ENCODE data around the gene RORB.

Gene RORB

DNA sequence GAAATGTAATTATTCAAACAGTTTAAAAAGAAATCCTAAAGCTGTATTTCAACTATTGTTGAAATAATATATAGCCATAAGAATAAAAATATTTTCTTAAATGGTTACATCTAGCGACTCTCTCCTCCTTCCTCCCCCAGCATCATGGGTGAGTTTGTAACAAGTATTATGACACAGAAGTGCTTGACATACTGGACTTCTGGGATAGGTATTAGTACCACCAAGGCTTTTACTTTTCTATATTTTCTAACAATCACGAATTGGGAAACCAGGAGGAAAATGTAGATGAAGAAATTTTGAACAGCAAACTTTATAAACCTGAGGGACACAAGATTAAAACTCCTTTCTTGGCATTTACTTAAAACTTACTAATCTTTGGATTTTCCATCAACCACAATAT is 4.4 kb downstream of the RORB start:
- H3K36me3 ChIP-seq: no peaks in the 10 kb centered on the region
- TF ChIP-seq, protein P1, sequence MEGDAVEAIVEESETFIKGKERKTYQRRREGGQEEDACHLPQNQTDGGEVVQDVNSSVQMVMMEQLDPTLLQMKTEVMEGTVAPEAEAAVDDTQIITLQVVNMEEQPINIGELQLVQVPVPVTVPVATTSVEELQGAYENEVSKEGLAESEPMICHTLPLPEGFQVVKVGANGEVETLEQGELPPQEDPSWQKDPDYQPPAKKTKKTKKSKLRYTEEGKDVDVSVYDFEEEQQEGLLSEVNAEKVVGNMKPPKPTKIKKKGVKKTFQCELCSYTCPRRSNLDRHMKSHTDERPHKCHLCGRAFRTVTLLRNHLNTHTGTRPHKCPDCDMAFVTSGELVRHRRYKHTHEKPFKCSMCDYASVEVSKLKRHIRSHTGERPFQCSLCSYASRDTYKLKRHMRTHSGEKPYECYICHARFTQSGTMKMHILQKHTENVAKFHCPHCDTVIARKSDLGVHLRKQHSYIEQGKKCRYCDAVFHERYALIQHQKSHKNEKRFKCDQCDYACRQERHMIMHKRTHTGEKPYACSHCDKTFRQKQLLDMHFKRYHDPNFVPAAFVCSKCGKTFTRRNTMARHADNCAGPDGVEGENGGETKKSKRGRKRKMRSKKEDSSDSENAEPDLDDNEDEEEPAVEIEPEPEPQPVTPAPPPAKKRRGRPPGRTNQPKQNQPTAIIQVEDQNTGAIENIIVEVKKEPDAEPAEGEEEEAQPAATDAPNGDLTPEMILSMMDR (IDR thresholded peaks at IDR 0.05): no peak
- no peak overlapping the region for H3K27ac ChIP-seq
- H3K9me3 ChIP-seq: no peaks in the 10 kb centered on the region
- H3K27me3 ChIP-seq: peaks cover 94% of the 10 kb centered on the region
- peaks cover 11 to 27% of the 10 kb centered on the region in 2 experiments for H3K4me1 ChIP-seq (ENCODE audit: control insufficient read depth in 1 of 2, insufficient read depth in 1 of 2, low read depth in 1 of 2, low read length in 1 of 2)
- H3K4me3 ChIP-seq (ENCODE audit: low read depth in 1 of 2, low read length in 1 of 2): no peak overlapping the region

DNA sequence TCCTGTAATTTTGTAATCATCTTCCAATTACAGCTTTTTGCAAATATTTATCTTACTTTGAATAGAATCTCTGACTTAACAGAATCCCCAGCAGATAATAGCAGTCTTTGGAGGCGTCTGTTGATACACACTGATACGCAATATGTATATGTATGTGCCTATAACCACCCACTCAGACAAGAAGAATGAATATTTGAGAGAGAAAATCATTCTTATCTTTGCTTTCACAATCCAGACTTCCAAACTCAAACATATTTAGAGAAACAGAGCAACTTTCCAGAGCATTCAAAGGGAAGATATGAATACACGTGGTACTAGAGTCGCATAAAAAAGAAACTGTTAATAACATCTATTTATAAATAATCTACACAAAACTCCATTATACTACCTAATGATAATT is 6.1 kb downstream of the RORB start:
- peaks cover 93% of the 10 kb centered on the region for H3K27me3 ChIP-seq
- peaks cover 5 to 16% of the 10 kb centered on the region in 2 experiments for H3K4me1 ChIP-seq (ENCODE audit: control insufficient read depth in 1 of 2, insufficient read depth in 1 of 2, low read depth in 1 of 2, low read length in 1 of 2)
- no peaks in the 10 kb centered on the region for H3K36me3 ChIP-seq
- TF ChIP-seq, protein P1 (IDR thresholded peaks at IDR 0.05): no peak
- no peak overlapping the region for H3K4me3 ChIP-seq (ENCODE audit: low read depth in 1 of 2, low read length in 1 of 2)
- H3K27ac ChIP-seq: no peak overlapping the region
- no peaks in the 10 kb centered on the region for H3K9me3 ChIP-seq

DNA sequence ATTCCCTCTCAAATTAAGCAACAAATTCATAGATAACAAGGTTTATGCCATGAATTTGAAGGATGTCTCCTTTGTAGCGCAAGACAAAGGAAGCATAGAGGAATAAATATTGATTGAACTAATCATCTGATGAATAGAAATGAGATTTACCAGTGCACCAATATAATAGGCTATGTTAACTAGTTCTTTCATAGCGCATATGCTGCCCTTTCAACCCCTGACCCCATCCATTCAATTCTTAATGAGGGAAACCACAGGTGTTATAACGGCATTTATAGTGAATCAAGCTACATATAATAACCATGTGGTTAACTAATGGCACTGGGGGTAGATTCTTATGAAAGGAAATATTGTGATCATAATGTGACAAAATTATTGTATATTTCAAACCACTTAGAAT is 6.5 kb downstream of the RORB start:
- no peaks in the 10 kb centered on the region for H3K9me3 ChIP-seq
- peaks cover under 1 to 12% of the 10 kb centered on the region in 2 experiments for H3K4me1 ChIP-seq (ENCODE audit: control insufficient read depth in 1 of 2, insufficient read depth in 1 of 2, low read depth in 1 of 2, low read length in 1 of 2)
- TF ChIP-seq, protein P1 (IDR thresholded peaks at IDR 0.05): no peak
- no peaks in the 10 kb centered on the region for H3K36me3 ChIP-seq
- H3K27me3 ChIP-seq: peaks cover 93% of the 10 kb centered on the region
- no peak overlapping the region for H3K27ac ChIP-seq
- H3K4me3 ChIP-seq (ENCODE audit: low read depth in 1 of 2, low read length in 1 of 2): no peak overlapping the region

DNA sequence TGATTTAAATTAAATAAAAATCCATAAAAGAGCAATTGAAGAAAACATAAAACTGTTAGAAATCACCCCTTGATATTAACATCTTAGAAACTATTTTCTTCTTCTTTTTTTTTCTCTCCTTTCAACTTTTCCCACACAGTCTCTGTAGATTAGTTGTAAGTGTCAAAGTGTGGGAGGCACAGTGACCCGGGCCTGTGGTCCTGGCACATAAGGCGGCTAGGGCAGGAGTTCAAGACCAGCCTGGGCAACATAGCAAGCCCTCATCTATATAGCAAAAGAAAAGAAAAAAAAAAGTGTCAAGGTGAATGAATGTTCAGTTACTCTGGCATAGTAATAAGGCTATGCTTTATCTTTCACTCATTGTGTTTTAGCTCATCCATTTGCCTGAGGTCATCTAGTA is 14.2 kb downstream of the RORB start:
- Histone ChIP-seq H3K4me3 (ENCODE audit: low read depth in 1 of 2, low read length in 1 of 2) (no peak overlapping the region), H3K27me3 (peaks cover 47% of the 10 kb centered on the region), H3K9me3 (no peaks in the 10 kb centered on the region), H3K27ac (no peak overlapping the region), H3K36me3 (no peaks in the 10 kb centered on the region), H3K4me1 (ENCODE audit: control insufficient read depth in 1 of 2, insufficient read depth in 1 of 2, low read depth in 1 of 2, low read length in 1 of 2) (no peaks in the 10 kb centered on the region)
- TF ChIP-seq, protein P1 (IDR thresholded peaks at IDR 0.05): no peak

DNA sequence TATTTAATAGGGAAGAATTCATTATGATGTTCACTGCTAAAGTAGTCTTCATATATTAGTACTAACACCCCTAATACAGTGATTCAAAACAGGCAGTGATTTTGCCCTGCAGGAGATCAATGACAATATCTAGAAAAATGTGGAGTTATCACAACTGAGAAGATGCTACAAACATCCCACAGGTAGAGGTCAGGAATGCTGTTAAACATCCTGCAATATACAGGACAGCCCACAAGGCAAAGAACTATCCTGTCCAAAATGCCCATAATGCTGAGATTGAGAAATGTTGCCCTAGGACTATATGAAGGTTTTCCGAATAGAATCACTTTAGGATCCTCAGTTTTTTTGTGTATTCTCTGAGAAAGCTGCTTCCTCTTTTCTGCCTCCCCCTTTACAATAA is 15.3 kb downstream of the RORB start:
- Histone ChIP-seq H3K4me3 (ENCODE audit: low read depth in 1 of 2, low read length in 1 of 2) (no peak overlapping the region), H3K27ac (no peak overlapping the region), H3K4me1 (ENCODE audit: control insufficient read depth in 1 of 2, insufficient read depth in 1 of 2, low read depth in 1 of 2, low read length in 1 of 2) (no peaks in the 10 kb centered on the region), H3K36me3 (no peaks in the 10 kb centered on the region), H3K9me3 (no peaks in the 10 kb centered on the region), H3K27me3 (peaks cover 36% of the 10 kb centered on the region)
- TF ChIP-seq, protein P1 (IDR thresholded peaks at IDR 0.05): no peak

DNA sequence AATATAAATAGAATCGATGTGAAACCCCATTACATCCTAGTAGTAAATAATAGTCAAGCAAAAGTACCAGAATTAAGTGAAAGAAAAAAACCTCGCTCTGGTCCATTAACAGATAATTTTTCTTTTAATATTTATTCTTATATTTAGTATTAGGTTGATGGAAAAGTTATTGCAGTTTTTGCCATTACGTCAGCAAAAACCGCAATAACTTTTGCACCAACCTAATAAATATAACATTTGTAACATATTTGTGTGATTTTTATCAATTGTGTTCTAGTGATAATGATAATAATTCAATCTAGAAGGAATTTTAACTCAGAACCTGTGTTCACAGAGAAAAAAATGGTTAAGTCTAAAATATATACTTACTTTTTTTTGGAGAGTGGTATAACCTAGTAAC is 16.1 kb downstream of the RORB start:
- H3K36me3 ChIP-seq: no peaks in the 10 kb centered on the region
- peaks cover 30% of the 10 kb centered on the region for H3K27me3 ChIP-seq
- H3K27ac ChIP-seq: no peak overlapping the region
- H3K4me1 ChIP-seq (ENCODE audit: control insufficient read depth in 1 of 2, insufficient read depth in 1 of 2, low read depth in 1 of 2, low read length in 1 of 2): no peaks in the 10 kb centered on the region
- H3K9me3 ChIP-seq: no peaks in the 10 kb centered on the region
- no peak overlapping the region for H3K4me3 ChIP-seq (ENCODE audit: low read depth in 1 of 2, low read length in 1 of 2)
- TF ChIP-seq, protein P1 (IDR thresholded peaks at IDR 0.05): no peak

All from neutrophil (primary cell).